Fibroblast of pulmonary artery (primary cell): Measurements from ENCODE around the gene PCBD2.

Experiments used
- DNase-seq: peaks from one replicate; pipeline ENCODE4 v3.0.0-alpha.2; 2010; ENCODE audit warnings: low read depth
- H3K4me3 ChIP-seq: replicated peaks from 2 replicates; pipeline ENCODE4 v1.5.1; 2011; ENCODE audit warnings: low read depth, mild to moderate bottlenecking, control low read depth, low read length, moderate library complexity
- TF ChIP-seq, protein P1 (sequence below): IDR thresholded peaks from 2 replicates; pipeline ENCODE4 v1.5.1; 2011; ENCODE audit warnings: mild to moderate bottlenecking, control low read depth, low read length, inconsistent platforms; ENCODE audit errors: missing control alignments

PCBD2 gene

DNA sequence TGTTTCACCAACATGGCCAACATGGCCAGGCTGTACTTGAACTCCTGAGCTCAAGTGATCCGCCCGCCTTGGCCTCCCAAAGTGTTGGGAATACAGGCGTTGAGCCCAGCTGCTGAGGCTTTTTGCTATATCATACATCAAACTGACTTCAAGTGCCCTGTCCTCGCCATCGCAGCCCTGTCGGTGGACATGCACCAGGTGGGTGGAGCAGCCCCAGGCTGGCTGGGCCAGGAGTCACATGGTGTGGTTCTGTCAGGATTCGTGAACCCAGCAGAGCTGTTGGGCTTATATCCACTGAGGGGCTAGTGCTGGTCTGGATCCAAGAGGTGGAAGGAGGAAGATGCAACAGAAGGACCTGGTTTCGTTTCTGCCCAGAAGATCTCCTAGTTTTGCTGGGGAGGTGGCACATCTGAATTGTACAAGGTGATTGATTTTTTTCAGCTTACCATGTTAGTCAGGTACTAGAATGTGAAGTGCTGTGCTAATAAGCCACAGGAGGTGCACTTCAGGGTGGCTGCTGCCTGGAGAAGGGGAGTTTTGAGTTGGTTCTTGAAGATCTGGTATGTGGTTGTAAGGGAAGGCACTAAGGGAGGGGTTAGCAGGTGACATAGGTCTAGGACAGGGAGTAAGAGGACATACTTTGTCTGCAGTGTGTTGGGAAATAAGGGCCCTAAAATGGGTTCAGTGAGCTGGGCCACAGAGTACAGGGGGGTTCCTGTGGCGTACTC lies 16.1 kb downstream of the PCBD2 start:
- DNase-seq = no peak
- TF ChIP-seq, protein P1, sequence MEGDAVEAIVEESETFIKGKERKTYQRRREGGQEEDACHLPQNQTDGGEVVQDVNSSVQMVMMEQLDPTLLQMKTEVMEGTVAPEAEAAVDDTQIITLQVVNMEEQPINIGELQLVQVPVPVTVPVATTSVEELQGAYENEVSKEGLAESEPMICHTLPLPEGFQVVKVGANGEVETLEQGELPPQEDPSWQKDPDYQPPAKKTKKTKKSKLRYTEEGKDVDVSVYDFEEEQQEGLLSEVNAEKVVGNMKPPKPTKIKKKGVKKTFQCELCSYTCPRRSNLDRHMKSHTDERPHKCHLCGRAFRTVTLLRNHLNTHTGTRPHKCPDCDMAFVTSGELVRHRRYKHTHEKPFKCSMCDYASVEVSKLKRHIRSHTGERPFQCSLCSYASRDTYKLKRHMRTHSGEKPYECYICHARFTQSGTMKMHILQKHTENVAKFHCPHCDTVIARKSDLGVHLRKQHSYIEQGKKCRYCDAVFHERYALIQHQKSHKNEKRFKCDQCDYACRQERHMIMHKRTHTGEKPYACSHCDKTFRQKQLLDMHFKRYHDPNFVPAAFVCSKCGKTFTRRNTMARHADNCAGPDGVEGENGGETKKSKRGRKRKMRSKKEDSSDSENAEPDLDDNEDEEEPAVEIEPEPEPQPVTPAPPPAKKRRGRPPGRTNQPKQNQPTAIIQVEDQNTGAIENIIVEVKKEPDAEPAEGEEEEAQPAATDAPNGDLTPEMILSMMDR = no peak
- H3K4me3 ChIP-seq = no peak overlapping the region

DNA sequence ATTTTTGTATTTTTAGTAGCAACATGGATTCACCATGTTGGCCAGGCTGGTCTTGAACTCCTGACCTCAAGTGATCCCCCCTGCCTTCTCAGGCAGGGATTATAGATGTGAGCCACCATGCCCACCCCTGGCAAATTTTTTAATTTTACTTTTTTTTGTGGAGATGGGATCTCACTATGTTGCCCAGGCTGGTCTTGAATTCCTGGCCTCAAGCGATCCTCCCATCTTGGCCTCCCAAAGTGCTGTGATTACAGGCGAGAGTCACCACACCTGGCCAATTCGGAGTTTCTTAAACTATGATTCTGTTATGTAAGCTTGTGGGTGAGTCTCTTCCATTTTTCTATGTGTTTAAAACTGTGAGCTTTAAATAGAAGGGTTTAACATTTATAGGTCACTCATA lies 27.6 kb downstream of the PCBD2 start:
- no peak for DNase-seq
- TF ChIP-seq, protein P1 = no peak
- H3K4me3 ChIP-seq = no peak overlapping the region

DNA sequence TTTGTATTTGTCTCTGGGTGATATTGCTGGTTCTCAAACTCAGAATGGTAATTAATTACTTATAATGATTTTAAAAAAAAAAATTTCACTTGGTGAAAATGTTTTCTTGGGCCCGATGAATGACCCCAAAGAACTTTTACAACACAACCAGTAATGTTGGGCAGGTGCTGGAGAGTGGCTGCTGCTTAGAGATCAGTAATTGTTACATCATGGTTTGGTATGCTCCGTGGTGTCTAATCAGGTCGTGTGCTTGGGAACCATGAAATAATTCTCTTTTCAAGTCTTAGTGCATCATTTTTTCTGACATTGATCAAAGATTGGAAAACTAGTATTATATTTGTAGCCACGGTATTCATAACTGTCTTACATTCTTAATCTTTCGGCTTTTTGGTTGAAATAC lies 29.3 kb downstream of the PCBD2 start:
- TF ChIP-seq, protein P1 = no peak
- H3K4me3 ChIP-seq = no peak overlapping the region
- no peak for DNase-seq

GRCh38 chr5:134935711-134936602 lies 31.0 kb downstream of the PCBD2 start:
- H3K4me3 ChIP-seq = no peak overlapping the region
- no peak for DNase-seq
- TF ChIP-seq, protein P1 = no peak

DNA sequence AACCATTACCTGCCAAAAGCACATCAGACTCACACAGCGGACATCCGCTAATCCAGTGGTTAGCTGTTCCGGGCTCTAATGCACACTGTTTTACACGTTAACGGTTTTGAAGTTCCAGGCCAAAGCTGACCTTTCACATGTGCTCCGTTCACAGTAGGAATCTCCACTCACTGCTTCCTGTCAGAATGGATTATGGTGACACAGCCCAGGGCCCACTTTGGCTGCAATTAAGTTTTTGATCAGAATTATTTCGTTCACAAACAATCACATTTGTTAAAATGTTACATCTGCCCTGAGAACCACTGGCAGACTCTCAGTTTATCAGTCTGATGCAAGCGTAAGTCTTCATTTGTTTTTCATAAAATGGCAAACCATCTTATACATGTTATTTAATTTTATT lies 32.6 kb downstream of the PCBD2 start:
- no peak overlapping the region for H3K4me3 ChIP-seq
- no peak for DNase-seq
- TF ChIP-seq, protein P1 = no peak

DNA sequence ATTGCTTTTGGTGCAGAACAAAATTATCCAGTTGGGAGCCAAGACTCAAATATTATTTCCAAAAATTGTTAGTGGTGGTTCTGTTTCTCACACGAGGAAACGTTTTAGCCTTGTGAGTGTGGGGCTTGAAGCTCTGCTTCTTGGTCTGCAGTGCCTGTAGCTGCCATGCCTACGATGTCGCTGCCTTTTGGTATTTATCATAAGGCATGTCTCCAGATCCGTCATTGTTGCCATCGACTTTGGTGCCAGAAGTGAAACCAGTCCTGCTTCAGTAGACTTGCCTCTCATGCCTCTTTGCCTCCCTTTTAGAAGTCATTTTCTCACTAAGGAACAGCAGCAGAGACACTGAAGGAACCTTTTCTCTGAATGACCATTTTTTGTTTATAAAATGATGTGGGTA lies 33.1 kb downstream of the PCBD2 start:
- no peak for DNase-seq
- TF ChIP-seq, protein P1 = no peak
- no peak overlapping the region for H3K4me3 ChIP-seq
